IMR-90 (cell line): ENCODE measurements around the gene DDX6. TPM values are rescaled to one million over a fixed set of nuclear protein-coding genes. Genes with fewer than 3 reads are reported as not detected.

ENCODE experiments used
- ATAC-seq: fragments of 200-7000 bp; cut with Tn5 transposase; 2 replicates; pipeline ENCODE4 v1.9.1; 2020; ENCODE audit warnings: low read depth, mild to moderate bottlenecking, moderate library complexity
- BruUV-seq: library from RNA; stranded (reverse); fragments of 400-500 nt; replicated peaks from 2 replicates; lab custom pipeline; 2021; lab: Mats Ljungman, UMichigan
- CTCF ChIA-PET: fragments of 300-600 bp; formaldehyde crosslinking; extraction: SDS; loops from one replicate; lab custom pipeline; 2021; ENCODE audit warnings: antibody characterized with exemption; lab: Yijun Ruan, JAX
- POLR2A ChIA-PET: fragments of 300-600 bp; sonication (Branson Sonifier 250); formaldehyde crosslinking; loops from one replicate; lab custom pipeline; 2022; ENCODE audit warnings: antibody characterized with exemption; ENCODE audit not compliant: unreplicated experiment; lab: Charles Lee
- DNase-seq: peaks from one replicate; pipeline ENCODE4 v3.0.0; 2013
- H2AFZ ChIP-seq: replicated peaks from 2 replicates; pipeline ENCODE3; 2013; ENCODE audit warnings: low read length, mild to moderate bottlenecking; ENCODE audit not compliant: poor library complexity
- H2AK5ac ChIP-seq: 2 replicates; pipeline ENCODE4 v1.6.1; 2013; ENCODE audit warnings: low read depth, low read length, inconsistent platforms
- H2AK9ac ChIP-seq: replicated peaks from 2 replicates; pipeline ENCODE3; 2013; ENCODE audit warnings: mild to moderate bottlenecking, low read depth, low read length, moderate library complexity; ENCODE audit not compliant: poor library complexity
- H2BK120ac ChIP-seq: 2 replicates; pipeline ENCODE4 v1.6.1; 2013; ENCODE audit warnings: low read depth, low read length, inconsistent platforms
- H2BK15ac ChIP-seq: 3 replicates; pipeline ENCODE4 v1.6.1; 2013; ENCODE audit warnings: low read depth, low read length, inconsistent platforms
- H2BK20ac ChIP-seq: 2 replicates; pipeline ENCODE4 v1.6.1; 2013; ENCODE audit warnings: low read depth, mild to moderate bottlenecking, inconsistent platforms, low read length, moderate library complexity
- H2BK5ac ChIP-seq: 2 replicates; pipeline ENCODE4 v1.6.1; 2013; ENCODE audit warnings: mild to moderate bottlenecking, low read depth, low read length, inconsistent platforms; ENCODE audit not compliant: poor library complexity, severe bottlenecking
- H3K14ac ChIP-seq: replicated peaks from 2 replicates; pipeline ENCODE4 v1.6.1; 2013; ENCODE audit warnings: low read depth, low read length, inconsistent platforms
- H3K18ac ChIP-seq: 2 replicates; pipeline ENCODE4 v1.6.1; 2013; ENCODE audit warnings: low read depth, low read length, control low read depth
- H3K23ac ChIP-seq: 2 replicates; pipeline ENCODE4 v1.6.1; 2013; ENCODE audit warnings: low read depth, low read length, inconsistent platforms
- H3K27ac ChIP-seq: 2 replicates; pipeline ENCODE4 v1.5.1; 2013; ENCODE audit warnings: mild to moderate bottlenecking, control low read depth, low read length; ENCODE audit not compliant: insufficient read depth
- H3K27me3 ChIP-seq: 2 replicates; pipeline ENCODE4 v1.6.1; 2013; ENCODE audit warnings: low read length; ENCODE audit not compliant: control insufficient read depth, insufficient read depth
- H3K36me3 ChIP-seq: 2 replicates; pipeline ENCODE4 v1.6.1; 2013; ENCODE audit warnings: low read length, mixed read lengths; ENCODE audit not compliant: control insufficient read depth, insufficient read depth
- H3K4ac ChIP-seq: 2 replicates; pipeline ENCODE4 v1.6.1; 2013; ENCODE audit warnings: low read depth, low read length, inconsistent platforms
- H3K4me1 ChIP-seq: 2 replicates; pipeline ENCODE4 v1.6.1; 2013; ENCODE audit warnings: low read length, mixed read lengths; ENCODE audit not compliant: control insufficient read depth, insufficient read depth
- H3K4me2 ChIP-seq: 2 replicates; pipeline ENCODE4 v1.6.1; 2013; ENCODE audit warnings: low read depth, mild to moderate bottlenecking, control low read depth, low read length, moderate library complexity
- H3K4me3 ChIP-seq: 2 replicates; pipeline ENCODE4 v1.5.1; 2013; ENCODE audit warnings: low read depth, mild to moderate bottlenecking, control low read depth, low read length, moderate library complexity; ENCODE audit not compliant: insufficient read depth
- H3K56ac ChIP-seq: 2 replicates; pipeline ENCODE4 v1.6.1; 2013; ENCODE audit warnings: low read length, inconsistent platforms; ENCODE audit not compliant: insufficient read depth; ENCODE audit errors: extremely low read depth
- H3K79me1 ChIP-seq, 2 experiments: 2 replicates each; pipeline ENCODE4 v1.6.1; 2013; ENCODE audit warnings: low read length in 2 of 2, inconsistent platforms in 1 of 2, low read depth in 1 of 2
- H3K9ac ChIP-seq: 2 replicates; pipeline ENCODE4 v1.6.1; 2013; ENCODE audit warnings: low read depth, low read length, control low read depth
- H3K9me1 ChIP-seq: 2 replicates; pipeline ENCODE4 v1.6.1; 2013; ENCODE audit warnings: low read length, inconsistent platforms; ENCODE audit not compliant: insufficient read depth
- H3K9me3 ChIP-seq: 2 replicates; pipeline ENCODE4 v1.6.1; 2013; ENCODE audit warnings: low read length; ENCODE audit not compliant: control insufficient read depth, insufficient read depth
- H4K20me1 ChIP-seq: 2 replicates; pipeline ENCODE4 v1.6.1; 2013; ENCODE audit warnings: low read length, inconsistent platforms; ENCODE audit not compliant: insufficient read depth
- H4K5ac ChIP-seq: 2 replicates; pipeline ENCODE4 v1.6.1; 2013; ENCODE audit warnings: mild to moderate bottlenecking, low read depth, low read length, control low read depth
- H4K8ac ChIP-seq, 2 experiments: 2 replicates each; pipeline ENCODE4 v1.6.1; 2013; ENCODE audit warnings: low read depth in 2 of 2, low read length in 2 of 2, control low read depth in 1 of 2, inconsistent platforms in 1 of 2
- H4K91ac ChIP-seq: 2 replicates; pipeline ENCODE4 v1.6.1; 2013; ENCODE audit warnings: low read depth, low read length, inconsistent platforms; ENCODE audit not compliant: insufficient read depth
- MXI1 ChIP-seq: IDR thresholded peaks from 2 replicates; pipeline ENCODE4 v1.6.1; 2012; ENCODE audit warnings: low read depth, mild to moderate bottlenecking, low read length, moderate library complexity, borderline replicate concordance
- POLR2A ChIP-seq: IDR thresholded peaks from 2 replicates; pipeline ENCODE4 v1.6.1; 2012; ENCODE audit warnings: mild to moderate bottlenecking, low read depth, low read length
- RFX5 ChIP-seq: IDR thresholded peaks from 2 replicates; pipeline ENCODE4 v1.8.0; 2012; ENCODE audit warnings: low read depth, mild to moderate bottlenecking, low read length, moderate library complexity
- WGBS, 2 experiments: methylation state at CpG; one replicate each; pipeline versions ENCODE4 v1.1.5 to v1.1.7; 2013; ENCODE audit warnings: missing lambda C conversion rate in 2 of 2; ENCODE audit not compliant: insufficient read length in 1 of 2; ENCODE audit errors: extremely low coverage in 2 of 2; 5-methylcytosine and 5-hydroxymethylcytosine counted together
- dilution Hi-C: fragments of 300-500 bp; cut with HindIII; formaldehyde crosslinking; loops from one replicate; pipeline ENCODE4 v1.14.3; 2018; ENCODE audit warnings: low sequenced_read_pairs; ENCODE audit not compliant: unreplicated experiment
- in situ Hi-C: fragments of 300-500 bp; cut with MboI; formaldehyde crosslinking; loops from 3 replicates; pipeline ENCODE4 v1.14.3; 2019; ENCODE audit warnings: low sequenced_read_pairs, inconsistent platforms, mixed read lengths
- intact Hi-C: fragments of 100-400 bp; cut with micrococcal nuclease; formaldehyde crosslinking; loops from 2 replicates; pipeline ENCODE4 v1.10.0; 2022
- polyA plus RNA-seq, 3 experiments: library from polyadenylated mRNA; depleted of rRNA; stranded (reverse); fragments of >200 nt; gene quantifications; 2 replicates each; pipeline ENCODE4 v1.2.3, GENCODE V29; 2012; ENCODE audit warnings: low replicate concordance in 1 of 3
- total RNA-seq: library from RNA; depleted of rRNA; stranded (reverse); fragments of >200 nt; gene quantifications from 2 replicates; pipeline ENCODE4 v1.2.3, GENCODE V29; 2012
- TF ChIP-seq, protein P1 (sequence below): fragments of 150-350 bp; IDR thresholded peaks from 2 replicates; pipeline ENCODE4 v1.6.1; 2016; ENCODE audit warnings: low read depth, mild to moderate bottlenecking, low read length, moderate library complexity, borderline replicate concordance
- TF ChIP-seq, protein P2 (sequence below): fragments of 150-350 bp; IDR thresholded peaks from 2 replicates; pipeline ENCODE4 v1.6.1; 2017; ENCODE audit warnings: mild to moderate bottlenecking, antibody characterized with exemption, low read length, low read depth

Gene DDX6
- total and polyA plus RNA-seq, 2 of the 4 experiments (the other 2 are of a cell fraction), result 19.2 to 197 TPM

DNA sequence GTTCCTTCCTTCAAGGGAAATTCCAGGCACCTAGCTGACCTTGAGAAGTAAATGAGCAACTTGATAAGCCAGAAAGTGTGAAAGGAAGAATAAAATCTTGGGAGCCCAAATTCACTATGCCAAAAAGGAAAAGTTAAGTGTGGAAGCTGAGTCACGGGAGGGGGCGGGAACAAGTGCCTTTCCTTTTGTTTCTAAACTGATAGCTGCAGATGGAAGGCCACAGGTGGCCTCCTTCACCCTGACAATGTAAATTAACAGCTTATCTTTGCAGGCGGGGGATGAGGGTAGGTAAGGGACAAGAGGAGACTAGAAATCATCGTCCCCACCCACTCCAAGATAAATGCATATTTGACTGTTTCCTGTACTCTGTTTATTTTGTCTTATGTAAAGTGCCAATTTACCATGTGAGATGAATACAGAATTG lies 75.1 kb downstream of the DDX6 start:
- POLR2A ChIA-PET, result no interaction called here
- Histone ChIP-seq H3K4ac (no peak overlapping the region), H2BK20ac (no peak overlapping the region), H3K9ac (no peak overlapping the region), H3K18ac (no peak overlapping the region), H2AK9ac (no peak overlapping the region), H3K9me1 (no peaks in the 10 kb centered on the region), H3K23ac (no peak overlapping the region), H3K14ac (no peak overlapping the region), H2BK15ac (no peak overlapping the region), H3K27me3 (no peaks in the 10 kb centered on the region; the same call in 1 of the 2 replicates), H2BK120ac (no peak overlapping the region), H2AK5ac (no peak overlapping the region), H3K56ac (no peak overlapping the region), H3K4me3 (no peak overlapping the region), H4K91ac (no peak overlapping the region), H4K8ac (no peak overlapping the region), H2BK5ac (no peak overlapping the region), H3K27ac (no peak overlapping the region), H3K36me3 (no peaks in the 10 kb centered on the region), H3K79me1 (no peaks in the 10 kb centered on the region), H2AFZ (no peak overlapping the region), H3K4me2 (peak overlapping the region; percentile 46; the same call in 1 of the 2 replicates), H3K9me3 (no peaks in the 10 kb centered on the region), H4K5ac (no peak overlapping the region), H3K4me1 (peaks cover 2% of the 10 kb centered on the region; the same call in 1 of the 2 replicates), H4K20me1 (no peaks in the 10 kb centered on the region)
- BruUV-seq, result no TSS peak
- ATAC-seq (no peak), DNase-seq (no peak)
- TF ChIP-seq MXI1 (no peak), POLR2A (no peak), RFX5 (no peak)
- TF ChIP-seq, protein P1, sequence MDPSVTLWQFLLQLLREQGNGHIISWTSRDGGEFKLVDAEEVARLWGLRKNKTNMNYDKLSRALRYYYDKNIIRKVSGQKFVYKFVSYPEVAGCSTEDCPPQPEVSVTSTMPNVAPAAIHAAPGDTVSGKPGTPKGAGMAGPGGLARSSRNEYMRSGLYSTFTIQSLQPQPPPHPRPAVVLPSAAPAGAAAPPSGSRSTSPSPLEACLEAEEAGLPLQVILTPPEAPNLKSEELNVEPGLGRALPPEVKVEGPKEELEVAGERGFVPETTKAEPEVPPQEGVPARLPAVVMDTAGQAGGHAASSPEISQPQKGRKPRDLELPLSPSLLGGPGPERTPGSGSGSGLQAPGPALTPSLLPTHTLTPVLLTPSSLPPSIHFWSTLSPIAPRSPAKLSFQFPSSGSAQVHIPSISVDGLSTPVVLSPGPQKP, result no peak
- TF ChIP-seq, protein P2, sequence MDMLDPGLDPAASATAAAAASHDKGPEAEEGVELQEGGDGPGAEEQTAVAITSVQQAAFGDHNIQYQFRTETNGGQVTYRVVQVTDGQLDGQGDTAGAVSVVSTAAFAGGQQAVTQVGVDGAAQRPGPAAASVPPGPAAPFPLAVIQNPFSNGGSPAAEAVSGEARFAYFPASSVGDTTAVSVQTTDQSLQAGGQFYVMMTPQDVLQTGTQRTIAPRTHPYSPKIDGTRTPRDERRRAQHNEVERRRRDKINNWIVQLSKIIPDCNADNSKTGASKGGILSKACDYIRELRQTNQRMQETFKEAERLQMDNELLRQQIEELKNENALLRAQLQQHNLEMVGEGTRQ, result no peak
- intact Hi-C loops, result no loop called here
- CTCF ChIA-PET, result no interaction called here
- WGBS, 2 experiments, result no CpG with 5 or more reads among the region's 4 CpGs
- in situ Hi-C loops, result no loop called here
- dilution Hi-C loops, result no loop called here
